Measurements from ENCODE around the gene SMR3B. TPM values are rescaled to one million over a fixed set of nuclear protein-coding genes. Genes with fewer than 3 reads are reported as not detected.

SMR3B gene
- total RNA-seq, 1 experiment from 2014 or later = not detected

DNA sequence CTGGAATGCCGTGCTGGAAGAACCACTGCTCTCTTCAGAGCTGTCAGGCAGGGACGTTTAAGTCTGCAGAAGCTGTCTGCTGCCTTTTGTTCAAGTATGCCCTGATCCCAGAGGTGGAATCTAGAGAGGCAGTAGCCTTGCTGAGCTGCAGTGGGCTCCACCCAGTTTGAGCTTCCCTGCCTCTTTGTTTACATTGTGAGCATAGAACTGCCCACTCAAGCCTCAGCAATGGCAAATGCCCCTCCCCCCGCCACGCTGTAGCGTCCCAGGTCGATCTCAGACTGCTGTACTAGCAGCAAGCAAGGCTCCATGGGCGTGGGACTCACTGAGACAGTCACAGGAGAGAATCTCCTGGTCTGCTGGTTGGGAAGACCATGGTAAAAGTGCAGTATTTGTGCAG is 54.3 kb downstream of the SMR3B start:
- no peak overlapping the region for H4K8ac ChIP-seq (replicated peaks; ENCODE audit: insufficient read length, low read depth, low read length)
- H3K18ac ChIP-seq (ENCODE audit: insufficient read length, low read depth, low read length) = no peak overlapping the region
- H3K4me2 ChIP-seq (ENCODE audit: insufficient read depth, insufficient read length, low read length) = no peak overlapping the region
- no peak overlapping the region for H2BK12ac ChIP-seq (ENCODE audit: insufficient read length, low read depth, low read length)
- TF ChIP-seq, protein P1, sequence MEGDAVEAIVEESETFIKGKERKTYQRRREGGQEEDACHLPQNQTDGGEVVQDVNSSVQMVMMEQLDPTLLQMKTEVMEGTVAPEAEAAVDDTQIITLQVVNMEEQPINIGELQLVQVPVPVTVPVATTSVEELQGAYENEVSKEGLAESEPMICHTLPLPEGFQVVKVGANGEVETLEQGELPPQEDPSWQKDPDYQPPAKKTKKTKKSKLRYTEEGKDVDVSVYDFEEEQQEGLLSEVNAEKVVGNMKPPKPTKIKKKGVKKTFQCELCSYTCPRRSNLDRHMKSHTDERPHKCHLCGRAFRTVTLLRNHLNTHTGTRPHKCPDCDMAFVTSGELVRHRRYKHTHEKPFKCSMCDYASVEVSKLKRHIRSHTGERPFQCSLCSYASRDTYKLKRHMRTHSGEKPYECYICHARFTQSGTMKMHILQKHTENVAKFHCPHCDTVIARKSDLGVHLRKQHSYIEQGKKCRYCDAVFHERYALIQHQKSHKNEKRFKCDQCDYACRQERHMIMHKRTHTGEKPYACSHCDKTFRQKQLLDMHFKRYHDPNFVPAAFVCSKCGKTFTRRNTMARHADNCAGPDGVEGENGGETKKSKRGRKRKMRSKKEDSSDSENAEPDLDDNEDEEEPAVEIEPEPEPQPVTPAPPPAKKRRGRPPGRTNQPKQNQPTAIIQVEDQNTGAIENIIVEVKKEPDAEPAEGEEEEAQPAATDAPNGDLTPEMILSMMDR (conservative IDR thresholded peaks at IDR 0.05) = no peak
- Mint-ChIP-seq H3K9me3 (no peaks in the 10 kb centered on the region; a peak in 1 of 5 replicates), H3K27ac (no peak overlapping the region), H3K27me3 (ENCODE audit: low read depth) (0 out of 2 replicates have a peak, but pooled peaks cover 1% of the 10 kb centered on the region), H3K4me3 (no peak overlapping the region; a peak in 1 of 5 replicates), H3K36me3 (ENCODE audit: insufficient read depth in 1 of 3, low read depth in 3 of 3) (no peaks in the 10 kb centered on the region; a peak in 1 of 7 replicates), H3K4me1 (peaks cover 8 to 10% of the 10 kb centered on the region in 2 experiments)
- no peak overlapping the region for H3K4ac ChIP-seq (ENCODE audit: low read depth, low read length)
- H4K91ac ChIP-seq (ENCODE audit: insufficient read length, low read depth, low read length) = no peak overlapping the region
- H3K56ac ChIP-seq (ENCODE audit: insufficient read length, low read depth, low read length) = no peak overlapping the region
- no peak overlapping the region for H2AFZ ChIP-seq (ENCODE audit: low read length)
- no peak overlapping the region for H3K14ac ChIP-seq (ENCODE audit: insufficient read depth, low read length)
- no peaks in the 10 kb centered on the region for H3K9me3 ChIP-seq (ENCODE audit: control insufficient read depth, low read depth, low read length)
- H3K23me2 ChIP-seq (ENCODE audit: insufficient read length, low read depth, low read length, poor library complexity, severe bottlenecking) = no peaks in the 10 kb centered on the region
- H3K9ac ChIP-seq (ENCODE audit: extremely low read depth, insufficient read length, low read length) = no peak overlapping the region
- peak; percentile 64 for DNase-seq
- H2AK5ac ChIP-seq (ENCODE audit: insufficient read length, low read length) = no peak overlapping the region
- no CpG with 5 or more reads among the region's 7 CpGs for WGBS (ENCODE audit: extremely low coverage, insufficient read length, low lambda C conversion rate)
- H3K27me3 ChIP-seq (ENCODE audit: insufficient read depth, low read length) = no peaks in the 10 kb centered on the region
- H3K79me2 ChIP-seq (ENCODE audit: insufficient read depth, low read length) = no peaks in the 10 kb centered on the region
- no peaks in the 10 kb centered on the region for H3K79me1 ChIP-seq (ENCODE audit: insufficient read depth, low read depth, low read length, poor library complexity, severe bottlenecking)
- H2BK5ac ChIP-seq (ENCODE audit: insufficient read length, low read length) = no peak overlapping the region
- H3K23ac ChIP-seq (ENCODE audit: insufficient read length, low read depth, low read length) = no peak overlapping the region
- no peak overlapping the region for H3T11ph ChIP-seq (ENCODE audit: low read length)
- no peak overlapping the region for H2BK120ac ChIP-seq (ENCODE audit: low read depth, low read length, poor library complexity, severe bottlenecking)
- no peak overlapping the region for H3K27ac ChIP-seq (ENCODE audit: insufficient read length, low read depth, low read length)
- no peak overlapping the region for H4K5ac ChIP-seq (ENCODE audit: insufficient read length, low read depth, low read length)
- no peak overlapping the region for H2BK20ac ChIP-seq (ENCODE audit: low read depth, low read length, poor library complexity, severe bottlenecking)
- H2BK15ac ChIP-seq (ENCODE audit: low read depth, low read length) = no peak overlapping the region
- H4K20me1 ChIP-seq (ENCODE audit: control insufficient read depth, insufficient read depth, insufficient read length) = no peaks in the 10 kb centered on the region
- no peaks in the 10 kb centered on the region for H3K4me1 ChIP-seq (ENCODE audit: insufficient read depth, low read length)

Other genes with a start within 250 kb of the SMR3B start
- gene PRR27, start 228.9 kb upstream of the SMR3B start, total RNA-seq (2021) = not detected in 2 replicates
- not detected in 2 replicates for gene ODAM, start 187.4 kb upstream of the SMR3B start, total RNA-seq (2021)
- not detected in 2 replicates for gene FDCSP, start 157.0 kb upstream of the SMR3B start, total RNA-seq (2021)
- gene CSN3, start 140.5 kb upstream of the SMR3B start, total RNA-seq (2021) = not detected in 2 replicates
- gene CABS1, start 48.1 kb upstream of the SMR3B start, total RNA-seq (2021) = 0.15 TPM in 1 of 2 replicates, not detected in the other
- not detected in 2 replicates for gene SMR3A, start 22.4 kb upstream of the SMR3B start, total RNA-seq (2021)
- gene OPRPN, start 14.8 kb downstream of the SMR3B start, total RNA-seq (2021) = not detected in 2 replicates
- not detected in 2 replicates for gene MUC7, start 89.1 kb downstream of the SMR3B start, total RNA-seq (2021)
- gene AMTN, start 135.4 kb downstream of the SMR3B start, total RNA-seq (2021) = not detected in 2 replicates
- not detected in 2 replicates for gene AMBN, start 209.1 kb downstream of the SMR3B start, total RNA-seq (2021)
- not detected in 2 replicates for gene ENAM, start 245.6 kb downstream of the SMR3B start, total RNA-seq (2021)

Data from H9 (cell line).